MM.1S (cell line): Measurements from ENCODE around the gene DNTT.

Source experiments
- DNase-seq: peaks from one replicate; pipeline ENCODE4 v3.0.0-alpha.2; 2015
- H2AFZ ChIP-seq: fragments of 300-600 bp; sonication (generic); 2 replicates; pipeline ENCODE4 v1.6.0; 2016; ENCODE audit warnings: antibody characterized with exemption, low read length
- H3F3A ChIP-seq: fragments of 300-600 bp; sonication (generic); 2 replicates; pipeline ENCODE4 v1.6.1; 2016; ENCODE audit warnings: mild to moderate bottlenecking, antibody characterized with exemption, low read length, moderate library complexity, mixed read lengths; ENCODE audit not compliant: insufficient read depth
- H3K27ac ChIP-seq: fragments of 300-600 bp; sonication (generic); 2 replicates; pipeline ENCODE4 v1.5.1; 2016; ENCODE audit warnings: mild to moderate bottlenecking, low read length
- H3K27me3 ChIP-seq: fragments of 300-600 bp; sonication (generic); replicated peaks from 2 replicates; pipeline ENCODE4 v1.6.0; 2016; ENCODE audit warnings: low read length; ENCODE audit not compliant: insufficient read depth
- H3K36me3 ChIP-seq: fragments of 300-600 bp; sonication (generic); replicated peaks from 2 replicates; pipeline ENCODE4 v1.6.1; 2016; ENCODE audit warnings: mild to moderate bottlenecking, low read length, mixed read lengths; ENCODE audit not compliant: insufficient read depth
- H3K4me1 ChIP-seq: fragments of 300-600 bp; sonication (generic); 2 replicates; pipeline ENCODE4 v1.6.1; 2016; ENCODE audit warnings: low read length, mixed read lengths
- H3K4me2 ChIP-seq: fragments of 300-600 bp; sonication (generic); 2 replicates; pipeline ENCODE4 v1.6.0; 2016; ENCODE audit warnings: low read depth, low read length
- H3K4me3 ChIP-seq: fragments of 300-600 bp; sonication (generic); 2 replicates; pipeline ENCODE4 v1.5.1; 2016; ENCODE audit warnings: low read length, mixed read lengths
- H3K79me2 ChIP-seq: fragments of 300-600 bp; sonication (generic); 2 replicates; pipeline ENCODE4 v1.6.1; 2016; ENCODE audit warnings: mixed run types, low read length, mixed read lengths
- H3K9ac ChIP-seq: fragments of 300-600 bp; sonication (generic); 2 replicates; pipeline ENCODE4 v1.6.1; 2016; ENCODE audit warnings: low read length, mixed read lengths
- H3K9me2 ChIP-seq: fragments of 300-600 bp; sonication (generic); replicated peaks from 2 replicates; pipeline ENCODE4 v1.6.1; 2016; ENCODE audit warnings: mild to moderate bottlenecking, low read length, mixed read lengths; ENCODE audit not compliant: insufficient read depth
- H3K9me3 ChIP-seq: fragments of 300-600 bp; sonication (generic); replicated peaks from 2 replicates; pipeline ENCODE4 v1.6.1; 2016; ENCODE audit warnings: mild to moderate bottlenecking, low read length, mixed read lengths; ENCODE audit not compliant: insufficient read depth
- H4K20me1 ChIP-seq: fragments of 300-600 bp; sonication (generic); 2 replicates; pipeline ENCODE4 v1.6.1; 2016; ENCODE audit warnings: mild to moderate bottlenecking, low read length, moderate library complexity, mixed read lengths; ENCODE audit not compliant: insufficient read depth
- CTCF ChIP-seq: fragments of 300-600 bp; sonication (generic); IDR thresholded peaks from 2 replicates; pipeline ENCODE4 v1.5.1; 2016; ENCODE audit warnings: antibody characterized with exemption, low read length, mixed read lengths
- EZH2 ChIP-seq: fragments of 300-600 bp; sonication (generic); optimal IDR thresholded peaks from 2 replicates; pipeline ENCODE3; 2017; ENCODE audit warnings: low read depth, mild to moderate bottlenecking, antibody characterized with exemption, low read length, mixed read lengths
- EZH2phosphoT487 ChIP-seq: fragments of 300-600 bp; sonication (generic); IDR thresholded peaks from 2 replicates; pipeline ENCODE4 v1.6.1; 2018; ENCODE audit warnings: antibody characterized with exemption, low read length

The DNTT gene

GRCh38 chr10:96263176-96263575 is 41.1 kb upstream of the DNTT start:
- Histone ChIP-seq H3K79me2 (peaks cover 95% of the 10 kb centered on the region), H3K36me3 (no peaks in the 10 kb centered on the region), H3K9ac (no peak overlapping the region), H2AFZ (no peak overlapping the region), H3K4me1 (peaks cover 32% of the 10 kb centered on the region), H3K4me3 (no peak overlapping the region), H3K27ac (no peak overlapping the region), H3K9me2 (no peaks in the 10 kb centered on the region), H4K20me1 (no peaks in the 10 kb centered on the region), H3K27me3 (no peaks in the 10 kb centered on the region), H3K4me2 (no peak overlapping the region), H3F3A (peaks cover 4% of the 10 kb centered on the region), H3K9me3 (no peaks in the 10 kb centered on the region)
- DNase-seq, result no peak
- TF ChIP-seq EZH2 (no peak), CTCF (no peak)

- H3F3A ChIP-seq, result no peaks in the 10 kb centered on the region
- H3K27me3 ChIP-seq, result no peaks in the 10 kb centered on the region
- H3K79me2 ChIP-seq, result peaks cover 95% of the 10 kb centered on the region
- no peak overlapping the region for H2AFZ ChIP-seq
- no peaks in the 10 kb centered on the region for H3K36me3 ChIP-seq
- no peaks in the 10 kb centered on the region for H4K20me1 ChIP-seq
- H3K4me2 ChIP-seq, result no peak overlapping the region
- H3K4me1 ChIP-seq, result peaks cover 32% of the 10 kb centered on the region
- H3K9ac ChIP-seq, result no peak overlapping the region
- no peak for TF ChIP-seq EZH2
- TF ChIP-seq EZH2phosphoT487, result no peak
- no peak for TF ChIP-seq CTCF
- no peak overlapping the region for H3K4me3 ChIP-seq
- DNase-seq, result no peak
- H3K27ac ChIP-seq, result no peak overlapping the region
- H3K9me3 ChIP-seq, result no peaks in the 10 kb centered on the region
- H3K9me2 ChIP-seq, result no peaks in the 10 kb centered on the region
Observed at GRCh38 chr10:96263669-96264068, 40.6 kb upstream of the DNTT start.

- peaks cover 95% of the 10 kb centered on the region for H3K79me2 ChIP-seq
- no peaks in the 10 kb centered on the region for H3K36me3 ChIP-seq
- H3K27ac ChIP-seq, result no peak overlapping the region
- H3K4me1 ChIP-seq, result peaks cover 30% of the 10 kb centered on the region
- no peaks in the 10 kb centered on the region for H3F3A ChIP-seq
- H3K4me3 ChIP-seq, result no peak overlapping the region
- no peaks in the 10 kb centered on the region for H3K9me2 ChIP-seq
- no peak overlapping the region for H2AFZ ChIP-seq
- TF ChIP-seq EZH2phosphoT487 (no peak), EZH2 (no peak), CTCF (no peak)
- no peaks in the 10 kb centered on the region for H4K20me1 ChIP-seq
- no peaks in the 10 kb centered on the region for H3K9me3 ChIP-seq
- no peak for DNase-seq
- no peaks in the 10 kb centered on the region for H3K27me3 ChIP-seq
- no peak overlapping the region for H3K9ac ChIP-seq
- H3K4me2 ChIP-seq, result no peak overlapping the region
Observed at GRCh38 chr10:96264938-96265337, 39.3 kb upstream of the DNTT start.
